AG04449 (cell line): ENCODE measurements around the gene RNASE12.
"Not testable (repeated sequence)": the region's sequence is repeated elsewhere in the genome, so short reads cannot be mapped to it uniquely, and the experiment has no call there.

Experiments
- CTCF ChIA-PET: fragments of 350-600 bp; formaldehyde crosslinking; extraction: SDS; loops from one replicate; lab custom pipeline; 2021; ENCODE audit warnings: antibody characterized with exemption; lab: Yijun Ruan, JAX
- POLR2A ChIA-PET: fragments of 400-600, 350-600 bp; formaldehyde crosslinking; extraction: SDS; loops from one replicate; lab custom pipeline; 2020; ENCODE audit warnings: antibody characterized with exemption, inconsistent platforms; lab: Yijun Ruan, JAX
- DNase-seq: peaks from one replicate; pipeline ENCODE4 v3.0.0-alpha.2; 2010; ENCODE audit warnings: low read depth, low spot score
- H3K4me3 ChIP-seq: 2 replicates; pipeline ENCODE4 v1.5.1; 2011; ENCODE audit warnings: low read depth, mild to moderate bottlenecking, control low read depth, low read length
- CTCF ChIP-seq: IDR thresholded peaks from one replicate; pipeline ENCODE4 v1.5.1; 2011; ENCODE audit warnings: mild to moderate bottlenecking, moderate library complexity, low read length, control low read depth, inconsistent platforms; ENCODE audit not compliant: insufficient read depth; ENCODE audit errors: missing control alignments

The RNASE12 gene

DNA sequence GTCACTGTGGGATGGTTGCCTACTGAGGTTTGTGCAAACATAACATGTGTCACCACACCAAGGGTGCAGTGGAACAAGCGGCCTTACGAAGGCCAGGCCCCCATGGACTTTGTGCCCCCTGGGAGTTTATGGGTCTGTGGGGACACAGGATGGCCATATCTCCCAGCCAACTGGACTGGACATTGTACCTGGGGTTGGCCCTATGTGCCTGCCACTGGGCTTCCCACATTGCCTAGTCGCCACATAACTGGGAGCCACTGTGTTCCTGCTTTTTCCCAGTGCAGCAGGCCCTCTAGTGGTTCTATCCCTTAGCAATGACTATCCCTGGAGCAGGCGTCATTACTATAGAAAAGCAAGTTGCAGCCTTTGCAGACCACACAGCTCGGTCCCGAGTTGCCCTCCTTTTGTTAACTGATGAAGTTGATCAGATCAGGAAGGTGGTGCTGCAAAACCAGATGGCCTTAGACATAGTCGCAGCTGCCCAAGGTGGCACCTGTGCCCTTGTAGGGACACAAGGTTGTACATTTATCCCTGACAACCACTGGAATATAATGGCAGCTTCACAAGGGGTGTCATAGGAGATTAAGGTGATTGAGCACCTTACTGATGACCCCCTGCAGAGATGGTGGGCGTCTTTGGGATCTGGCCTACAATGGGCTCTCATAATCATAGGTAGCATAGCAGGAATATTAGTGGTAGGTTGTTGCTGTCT is 15.2 kb upstream of the RNASE12 start:
- no peak overlapping the region for H3K4me3 ChIP-seq
- DNase-seq, result no peak
- TF ChIP-seq CTCF, result peak; percentile 48
- POLR2A ChIA-PET, result interaction anchor here (1.1 kb wide), 1 partner anchor 151 kb away, joined by 3 read pairs; the partner anchor contains the start of genes APEX1 and OSGEP
- CTCF ChIA-PET, result interaction anchor here (0.7 to 7.8 kb wide), 17 partner anchors 9 to 277 kb away, joined by 3 to 161 read pairs (median 4); partner anchors contain the start of genes APEX1, CCNB1IP1, OSGEP and RNASE4

DNA sequence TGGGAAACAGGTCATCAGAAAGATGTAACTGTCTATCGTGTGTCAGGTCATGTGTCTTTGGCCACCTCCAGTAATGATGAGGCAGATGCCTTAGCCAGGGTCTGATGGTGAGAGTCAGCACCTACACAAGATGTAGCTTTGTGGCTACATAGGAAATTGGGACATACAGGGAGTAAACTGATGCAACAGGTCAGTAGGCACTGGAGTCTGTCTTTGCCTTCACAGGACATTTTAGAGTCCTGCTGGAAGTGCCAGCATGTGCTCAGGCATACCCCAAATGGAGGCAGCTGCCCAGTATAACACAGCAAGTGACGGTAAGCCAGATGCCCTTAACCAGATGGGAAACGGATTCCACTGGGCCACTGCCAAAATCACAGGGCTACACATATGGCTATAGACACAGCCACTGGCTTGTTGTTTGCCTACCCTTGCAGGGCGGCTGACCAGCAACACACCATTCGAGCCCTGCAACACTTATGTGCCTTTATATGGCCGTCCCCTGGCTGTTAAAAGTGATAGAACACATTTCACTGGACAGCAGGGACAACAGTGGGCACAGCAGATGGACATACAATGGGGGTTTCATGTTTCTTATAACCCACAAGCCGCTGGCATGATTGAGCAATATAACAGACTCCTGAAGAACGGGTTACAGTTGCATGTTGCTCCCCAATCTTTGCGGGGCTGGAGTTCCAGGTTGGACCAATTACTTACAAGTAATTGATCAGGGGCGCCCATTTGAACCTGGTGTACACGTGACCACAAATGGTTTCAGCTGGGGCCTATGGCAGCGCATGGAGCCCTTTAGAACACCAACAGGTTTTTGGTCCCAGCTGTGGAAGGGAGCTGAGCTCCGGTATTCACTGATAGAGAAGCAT is 12.9 kb upstream of the RNASE12 start:
- POLR2A ChIA-PET, result no interaction called here
- no peak for DNase-seq

DNA sequence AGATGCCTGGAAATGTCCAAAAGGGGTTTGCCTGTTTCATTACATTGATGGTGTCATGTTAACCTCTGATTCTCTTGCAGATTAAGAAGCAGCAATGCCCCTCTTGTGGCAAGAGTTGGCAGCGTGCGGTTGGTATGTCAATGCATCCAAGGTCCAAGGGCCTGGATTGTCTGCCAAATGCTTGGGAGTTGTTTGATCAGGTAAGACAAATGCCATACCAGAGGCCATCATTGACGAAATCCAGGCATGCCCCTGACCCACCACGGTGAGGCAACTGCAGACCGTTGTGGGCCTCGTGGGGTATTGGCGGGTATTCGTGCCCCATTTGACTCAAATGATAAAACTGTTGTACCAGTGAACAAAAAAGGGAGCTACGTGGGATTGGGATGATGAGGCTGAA is 11.4 kb upstream of the RNASE12 start:
- CTCF ChIA-PET, result interaction anchor here (1.2 to 1.9 kb wide), 2 partner anchors 10 to 275 kb away, joined by 3 to 8 read pairs; no protein-coding TSS in a partner anchor
- DNase-seq, result no peak
- H3K4me3 ChIP-seq, result no peak overlapping the region
- no peak for TF ChIP-seq CTCF
- POLR2A ChIA-PET, result no interaction called here

More for the DNA sequence above, 12.9 kb upstream of the RNASE12 start:
- CTCF ChIA-PET, result interaction anchor here (1.1 to 7.8 kb wide), 5 partner anchors 74 to 277 kb away, joined by 3 to 161 read pairs (median 8); partner anchors contain the start of genes CCNB1IP1 and TEP1
- no peak for TF ChIP-seq CTCF
- no peak overlapping the region for H3K4me3 ChIP-seq

DNA sequence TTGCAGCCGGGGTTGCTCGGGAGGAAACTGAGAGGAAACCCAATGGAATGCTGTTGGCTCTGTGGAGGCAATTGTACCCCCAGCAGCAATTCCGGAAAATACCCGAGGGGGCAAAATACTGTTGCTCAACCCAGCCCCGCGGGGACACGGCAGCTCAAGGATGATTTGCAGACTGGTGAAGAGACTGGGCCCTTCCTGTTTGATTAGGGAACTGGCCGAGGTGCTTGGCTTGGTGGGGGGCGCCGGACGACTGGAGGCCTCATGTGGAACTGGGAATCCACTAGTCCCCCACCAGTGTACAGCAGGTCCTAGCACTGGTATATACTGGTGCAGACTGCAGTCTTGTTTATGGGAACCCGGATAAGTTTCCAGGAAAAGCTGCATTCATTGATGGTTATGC is 10.3 kb upstream of the RNASE12 start:
- POLR2A ChIA-PET, result no interaction called here
- TF ChIP-seq CTCF, result no peak
- no peak for DNase-seq
- CTCF ChIA-PET, result interaction anchor here (1.2 to 2.4 kb wide), 2 partner anchors 11 to 186 kb away, joined by 3 to 9 read pairs; no protein-coding TSS in a partner anchor
- H3K4me3 ChIP-seq, result no peak overlapping the region

DNA sequence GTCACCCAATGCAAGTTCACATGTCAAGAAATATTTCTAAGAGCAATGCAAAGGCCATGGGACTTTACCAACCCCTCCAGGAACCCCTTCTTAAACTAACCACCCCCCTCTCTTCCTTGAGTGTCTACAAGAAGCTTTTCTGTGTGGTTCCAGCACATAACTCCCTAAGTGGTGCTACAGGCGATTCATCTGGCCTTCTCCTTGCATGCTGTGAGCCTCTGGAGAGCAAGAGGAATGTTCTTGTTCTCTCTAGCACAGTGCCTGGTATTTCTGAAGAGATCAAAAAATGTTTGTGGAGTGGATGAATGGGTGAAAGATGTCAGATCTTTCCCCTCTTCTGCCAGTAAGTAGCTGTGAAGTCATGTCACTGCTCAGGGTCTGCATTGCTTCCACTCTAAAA is 5.9 kb upstream of the RNASE12 start:
- DNase-seq, result no peak
- ChIA-PET CTCF (interaction anchor here (1.4 to 4.4 kb wide), 4 partner anchors 9 to 66 kb away, joined by 3 to 18 read pairs (median 6); no protein-coding TSS in a partner anchor), POLR2A (no interaction called here)
- H3K4me3 ChIP-seq, result no peak overlapping the region
- no peak for TF ChIP-seq CTCF

GRCh38 chr14:20595726-20596125 is 4.5 kb upstream of the RNASE12 start:
- CTCF ChIA-PET, DNase-seq, POLR2A ChIA-PET, H3K4me3 ChIP-seq: not testable (repeated sequence)
